Sigmoid colon (tissue), 7 donors: ENCODE data around the gene RBM19. TPM values are rescaled to one million over a fixed set of nuclear protein-coding genes. Genes with fewer than 3 reads are reported as not detected.

Experiments used
- DNase-seq: peaks from one replicate; pipeline ENCODE4 v3.0.0-alpha.2; 2019
- H3K27ac ChIP-seq, 4 donors: fragments of 200-600 bp; sonication (generic); one replicate each; pipeline ENCODE4 v1.5.1; 2016 to 2019; ENCODE audit warnings: mild to moderate bottlenecking in 1 of 4
- H3K27me3 ChIP-seq, 3 donors: fragments of 200-600 bp; sonication (generic); one replicate each; pipeline ENCODE4 v1.5.1; 2019; ENCODE audit warnings: mild to moderate bottlenecking in 1 of 3
- H3K36me3 ChIP-seq, 4 donors: fragments of 200-600 bp; sonication (generic); one replicate each; pipeline ENCODE4 v1.5.1; 2016 to 2019
- H3K4me1 ChIP-seq, 4 donors: fragments of 200-600 bp; sonication (generic); one replicate each; pipeline ENCODE4 v1.5.1; 2017 to 2019
- H3K4me3 ChIP-seq, 4 donors: fragments of 200-600 bp; sonication (generic); one replicate each; pipeline ENCODE4 v1.5.1; 2017 to 2019; ENCODE audit warnings: mild to moderate bottlenecking in 2 of 4, moderate library complexity in 1 of 4
- H3K9me3 ChIP-seq, 4 donors: fragments of 200-600 bp in 3 of 4; sonication (generic) in 3 of 4; one replicate each; pipeline versions ENCODE4 v1.5.1 to v1.6.1; 2013 to 2019
- CTCF ChIP-seq, 4 experiments: fragments of 450-650 bp in 3 of 4; fragments of 200-600 bp in 1 of 4; IDR thresholded peaks; one replicate each; pipeline ENCODE4 v1.5.1; 2016 to 2019; ENCODE audit warnings: antibody characterized with exemption in 4 of 4, mild to moderate bottlenecking in 3 of 4, moderate library complexity in 2 of 4
- EP300 ChIP-seq, 4 donors: sonication (generic); formaldehyde crosslinking; IDR thresholded peaks; one replicate each; pipeline ENCODE4 v1.6.1; 2017; ENCODE audit warnings: antibody characterized with exemption in 4 of 4
- POLR2A ChIP-seq, 2 donors: fragments of 450-650 bp; IDR thresholded peaks; one replicate each; pipeline ENCODE4 v1.6.1; 2016; ENCODE audit warnings: antibody characterized with exemption in 2 of 2, mild to moderate bottlenecking in 2 of 2, moderate library complexity in 2 of 2
- POLR2AphosphoS5 ChIP-seq, 4 donors: sonication (generic); formaldehyde crosslinking; IDR thresholded peaks; one replicate each; pipeline ENCODE4 v1.6.1; 2017; ENCODE audit warnings: antibody characterized with exemption in 4 of 4
- WGBS, 2 donors: extraction: QIAGEN DNeasy Blood & Tissue Kit; methylation state at CpG; one replicate each; pipeline ENCODE4 v1.1.7; 2013; 5-methylcytosine and 5-hydroxymethylcytosine counted together
- intact Hi-C: fragments of 100-400 bp; cut with DNase I; formaldehyde crosslinking; loops from one replicate; pipeline ENCODE4 v1.15.1; 2023
- polyA plus RNA-seq, 3 donors: library from polyadenylated mRNA; stranded (reverse); fragments of 200-250 nt; gene quantifications; one replicate each; pipeline ENCODE4 v1.2.3, GENCODE V29; 2013
- total RNA-seq, 4 donors: library from RNA; depleted of rRNA; stranded (reverse); fragments of >200 nt; gene quantifications; one replicate each; pipeline ENCODE4 v1.1.0, GENCODE V29; 2016
- donor health status: healthy with polysubstance abuse.
- donor health status: Bipolar disorder and iron deficiency.
- donor health status: healthy.

The RBM19 gene
- total and polyA plus RNA-seq, 7 donors, result 5.3 to 42.7 (median 23.6) TPM

DNA sequence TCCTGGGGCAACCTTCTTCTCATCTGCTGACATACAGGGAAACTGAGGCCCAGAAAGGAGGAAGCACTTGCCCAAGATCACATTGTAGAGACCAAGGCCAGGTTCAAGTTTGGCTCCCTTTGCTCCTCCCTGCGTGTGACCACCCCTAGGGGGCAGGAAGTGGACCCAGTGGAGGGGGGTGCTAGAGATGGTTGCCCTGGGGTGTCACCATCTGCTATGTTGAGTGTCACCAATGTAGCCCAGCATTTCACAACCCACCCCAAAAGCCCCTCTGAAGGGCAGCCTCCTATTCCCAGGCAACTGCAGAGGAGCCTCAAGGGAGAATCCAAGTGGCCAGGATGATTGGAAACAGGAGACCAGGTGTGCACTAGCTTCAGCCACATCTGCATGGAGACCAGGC, 12.0 kb upstream of the RBM19 start:
- 26 to 44% methylated on average over 1 of the region's 1 CpG for WGBS, 2 donors
- DNase-seq, result no peak
- H3K27ac ChIP-seq, result no peak overlapping the region
- H3K36me3 ChIP-seq, result no peaks in the 10 kb centered on the region
- H3K27me3 ChIP-seq, result peaks cover 0 to 46% (median 17%) of the 10 kb centered on the region in 3 donors
- TF ChIP-seq POLR2A (IDR thresholded peaks at IDR 0.05), result no peak
- no peak for TF ChIP-seq CTCF (IDR thresholded peaks at IDR 0.05)
- no peak for TF ChIP-seq POLR2AphosphoS5 (IDR thresholded peaks at IDR 0.05)
- TF ChIP-seq EP300 (IDR thresholded peaks at IDR 0.05), result no peak
- no peak overlapping the region for H3K4me3 ChIP-seq
- intact Hi-C loops, result no loop called here
- no peaks in the 10 kb centered on the region for H3K4me1 ChIP-seq
- no peaks in the 10 kb centered on the region for H3K9me3 ChIP-seq

DNA sequence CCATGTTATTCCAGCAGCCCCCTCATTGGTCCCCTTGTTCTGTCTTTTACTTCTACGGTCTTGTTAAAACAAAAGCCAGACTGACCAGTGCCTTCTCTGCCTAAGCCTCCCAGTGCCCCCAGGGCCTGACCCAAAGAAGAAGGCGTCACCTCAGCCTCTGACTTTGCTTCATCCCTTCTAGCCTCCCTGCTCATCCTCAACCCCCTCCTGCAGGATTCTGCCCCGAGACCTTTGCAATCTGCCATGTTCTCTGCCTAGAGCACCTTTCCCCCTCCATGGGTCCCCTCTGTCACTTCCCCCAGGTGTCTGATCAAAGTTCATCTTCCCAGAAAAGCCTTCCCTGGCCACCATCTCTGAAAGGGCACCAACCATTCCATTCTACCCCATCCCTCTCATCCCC, 7.9 kb upstream of the RBM19 start:
- TF ChIP-seq POLR2AphosphoS5 (IDR thresholded peaks at IDR 0.05) (no peak), CTCF (IDR thresholded peaks at IDR 0.05) (no peak), EP300 (IDR thresholded peaks at IDR 0.05) (no peak), POLR2A (IDR thresholded peaks at IDR 0.05) (no peak)
- H3K27ac ChIP-seq, result no peak overlapping the region
- no peaks in the 10 kb centered on the region for H3K4me1 ChIP-seq
- DNase-seq, result no peak
- intact Hi-C loops, result no loop called here
- H3K9me3 ChIP-seq, result no peaks in the 10 kb centered on the region
- no peaks in the 10 kb centered on the region for H3K36me3 ChIP-seq
- WGBS, 2 donors, result 56 to 70% methylated on average over 3 of the region's 3 CpGs
- peaks cover 0 to 28% (median 17%) of the 10 kb centered on the region in 3 donors for H3K27me3 ChIP-seq
- H3K4me3 ChIP-seq, result no peak overlapping the region

- Histone ChIP-seq H3K36me3 (no peaks in the 10 kb centered on the region), H3K27me3 (peaks cover 0 to 22% (median 16%) of the 10 kb centered on the region in 3 donors), H3K4me1 (no peaks in the 10 kb centered on the region), H3K4me3 (no peak overlapping the region), H3K9me3 (no peaks in the 10 kb centered on the region), H3K27ac (no peak overlapping the region)
- intact Hi-C loops, result no loop called here
- no peak for DNase-seq
- TF ChIP-seq EP300 (IDR thresholded peaks at IDR 0.05) (no peak), POLR2AphosphoS5 (IDR thresholded peaks at IDR 0.05) (no peak), POLR2A (IDR thresholded peaks at IDR 0.05) (no peak), CTCF (IDR thresholded peaks at IDR 0.05) (no peak)
- 56 to 61% methylated on average over 10 of the region's 10 CpGs for WGBS, 2 donors
Observed at GRCh38 chr12:113973109-113973904, 7.2 kb upstream of the RBM19 start.

DNA sequence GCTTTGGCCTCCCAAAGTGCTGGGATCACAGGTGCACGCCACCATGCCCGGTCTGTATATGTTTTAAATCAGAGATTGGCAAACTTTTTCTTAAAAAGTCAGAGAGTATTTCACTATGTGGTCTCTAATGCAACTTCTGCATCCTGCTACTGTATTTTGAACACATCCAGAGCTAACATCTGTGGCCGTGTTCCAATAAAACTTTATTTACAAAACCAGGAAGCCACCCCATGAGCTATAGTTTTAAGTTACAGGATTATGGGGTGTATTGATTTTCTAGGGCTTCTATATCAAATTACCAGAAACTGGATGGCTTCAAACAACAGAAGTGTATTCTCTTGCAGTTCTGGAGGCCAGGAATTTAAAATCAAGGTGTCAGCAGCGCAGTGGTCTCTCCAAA, 5.3 kb upstream of the RBM19 start:
- H3K36me3 ChIP-seq, result no peaks in the 10 kb centered on the region
- H3K27ac ChIP-seq, result no peak overlapping the region
- no peaks in the 10 kb centered on the region for H3K9me3 ChIP-seq
- peaks cover 0 to 4% (median 0%) of the 10 kb centered on the region in 3 donors for H3K27me3 ChIP-seq
- no peak for TF ChIP-seq POLR2AphosphoS5 (IDR thresholded peaks at IDR 0.05)
- TF ChIP-seq CTCF (IDR thresholded peaks at IDR 0.05), result no peak
- no peak for TF ChIP-seq POLR2A (IDR thresholded peaks at IDR 0.05)
- TF ChIP-seq EP300 (IDR thresholded peaks at IDR 0.05), result no peak
- intact Hi-C loops, result no loop called here
- peaks cover 0 to 8% (median 5%) of the 10 kb centered on the region in 4 donors for H3K4me1 ChIP-seq
- H3K4me3 ChIP-seq, result no peak overlapping the region
- 90% methylated on average over 4 of the region's 4 CpGs for WGBS, 2 donors
- DNase-seq, result no peak
